ENCODE data around the gene HSPB1. TPM values are rescaled to one million over a fixed set of nuclear protein-coding genes. Genes with fewer than 3 reads are reported as not detected.

Gene HSPB1
- total RNA-seq, 1 donor from 2014 or later, result 235 TPM

Other genes starting within 250 kb of the HSPB1 start
- 6.9 to 8.2 TPM (median 7.7 TPM) in 3 replicates for gene SRRM3, start 100.8 kb upstream of the HSPB1 start, total RNA-seq
- gene YWHAG, start 56.3 kb downstream of the HSPB1 start, total RNA-seq, result 144 to 145 TPM (median 145 TPM) in 3 replicates
- 22.4 to 26.2 TPM (median 25.2 TPM) in 3 replicates for gene SSC4D, start 107.0 kb downstream of the HSPB1 start, total RNA-seq
- 0.41 to 0.89 TPM in 2 of 3 replicates, not detected in the other for gene ZP3, start 122.3 kb downstream of the HSPB1 start, total RNA-seq
- gene DTX2, start 159.0 kb downstream of the HSPB1 start, total RNA-seq, result 18.9 to 24.6 TPM (median 23.4 TPM) in 3 replicates
- 49.5 to 56.9 TPM (median 50.1 TPM) in 3 replicates for gene UPK3B, start 207.9 kb downstream of the HSPB1 start, total RNA-seq
- gene SPDYE16, start 240.6 kb downstream of the HSPB1 start, total RNA-seq, result 0.18 to 0.44 TPM (median 0.34 TPM) in 3 replicates

All from mesothelial cell of epicardium (in vitro differentiated cells).